Spleen (tissue), 7 donors: ENCODE data around the gene TMEM163.

ENCODE experiments used
- CTCF ChIP-seq, 11 experiments: fragments of 200-600 bp in 7 of 11; fragments of 450-650 bp in 4 of 11; sonication (generic) in 4 of 11; IDR thresholded peaks in 8 of 11; conservative IDR thresholded peaks in 3 of 11; 1 replicate in 7 of 11; 2 replicates in 4 of 11; pipeline versions ENCODE4 v1.4.0 to v1.8.0; 2016 to 2021; ENCODE audit warnings: antibody characterized with exemption in 11 of 11, inconsistent platforms in 4 of 11, mild to moderate bottlenecking in 1 of 11
- POLR2A ChIP-seq, 3 donors: fragments of 450-650 bp; IDR thresholded peaks; one replicate each; pipeline ENCODE4 v1.5.1; 2017; ENCODE audit warnings: antibody characterized with exemption in 3 of 3, mild to moderate bottlenecking in 1 of 3
- POLR2AphosphoS5 ChIP-seq, 3 donors: sonication (generic); formaldehyde crosslinking; IDR thresholded peaks; one replicate each; pipeline ENCODE4 v1.5.1; 2017; ENCODE audit warnings: antibody characterized with exemption in 3 of 3
- donor health status: DM: no; HTN: no; CAD: no; lungs with moderate emphysema.
- donor health status: DM: no; HTN: no; CAD: no.
- donor health status: DM: no; HTN: no; CAD: no.

GRCh38 chr2:134717286-134718022 is 1.3 kb downstream of the TMEM163 start:
- TF ChIP-seq CTCF (IDR thresholded peaks at IDR 0.05 in 8 of 11, conservative IDR thresholded peaks at IDR 0.05 in 3 of 11) (no peak), POLR2A (IDR thresholded peaks at IDR 0.05) (no peak), POLR2AphosphoS5 (IDR thresholded peaks at IDR 0.05) (no peak)
